Parathyroid adenoma (tissue), 2 donors: ENCODE measurements around the gene SMIM13.
A peak's percentile ranks its signal among the peaks of the same experiment; 100 is the strongest.

Experiments
- H2AFZ ChIP-seq: fragments of 300-600 bp; sonication (generic); one replicate; pipeline ENCODE4 v1.7.0; 2017; ENCODE audit warnings: antibody characterized with exemption, mild to moderate bottlenecking
- H3K27ac ChIP-seq: fragments of 300-600 bp; sonication (generic); one replicate; pipeline ENCODE4 v1.7.0; 2017
- H3K27me3 ChIP-seq: fragments of 300-600 bp; sonication (generic); one replicate; pipeline ENCODE4 v1.7.0; 2017; ENCODE audit warnings: low read length; ENCODE audit not compliant: control insufficient read depth, insufficient read depth
- H3K36me3 ChIP-seq: fragments of 300-600 bp; sonication (generic); one replicate; pipeline ENCODE4 v1.7.0; 2017; ENCODE audit warnings: low read length; ENCODE audit not compliant: control insufficient read depth, insufficient read depth
- H3K4me1 ChIP-seq: fragments of 300-600 bp; sonication (generic); one replicate; pipeline ENCODE4 v1.7.0; 2017; ENCODE audit warnings: control low read depth
- H3K4me2 ChIP-seq: fragments of 300-600 bp; sonication (generic); one replicate; pipeline ENCODE4 v1.7.0; 2017; ENCODE audit warnings: low read length
- H3K4me3 ChIP-seq: fragments of 300-600 bp; sonication (generic); one replicate; pipeline ENCODE4 v1.7.0; 2017; ENCODE audit warnings: low read depth, low read length
- H3K79me2 ChIP-seq: fragments of 300-600 bp; sonication (generic); one replicate; pipeline ENCODE4 v1.7.0; 2017; ENCODE audit warnings: control low read depth
- H3K9ac ChIP-seq: fragments of 300-600 bp; sonication (generic); one replicate; pipeline ENCODE4 v1.7.0; 2017; ENCODE audit warnings: mild to moderate bottlenecking
- H3K9me3 ChIP-seq: fragments of 300-600 bp; sonication (generic); one replicate; pipeline ENCODE4 v1.7.0; 2017; ENCODE audit warnings: low read length; ENCODE audit not compliant: control insufficient read depth
- TF ChIP-seq, protein P1 (sequence below): fragments of 300-600 bp; sonication (generic); IDR thresholded peaks from one replicate; pipeline ENCODE4 v1.7.0; 2017; ENCODE audit warnings: antibody characterized with exemption, mild to moderate bottlenecking
- donor health status: primary hyperparathyroidism.

The SMIM13 gene

DNA sequence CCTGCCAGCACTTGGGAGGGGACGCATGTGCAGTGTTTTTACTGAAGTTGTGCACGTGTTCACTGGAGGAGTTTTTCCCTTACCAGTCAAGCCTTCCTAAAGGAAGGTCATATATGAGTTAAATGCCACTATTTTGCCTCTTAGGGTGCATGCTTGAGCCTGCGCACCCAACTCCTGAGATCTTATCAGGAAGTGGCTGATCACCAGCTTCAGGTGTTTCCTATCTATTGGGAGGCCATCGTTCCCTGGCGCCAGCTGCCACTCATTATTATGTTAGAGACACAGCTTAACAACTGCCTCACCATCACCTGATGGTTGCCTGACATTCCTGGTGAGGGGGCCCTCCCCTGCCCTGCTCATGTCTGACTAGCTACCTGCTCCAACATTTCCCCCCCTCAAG is 9.4 kb downstream of the SMIM13 start:
- no peak overlapping the region for H3K4me3 ChIP-seq
- no peak overlapping the region for H3K4me2 ChIP-seq
- TF ChIP-seq, protein P1, sequence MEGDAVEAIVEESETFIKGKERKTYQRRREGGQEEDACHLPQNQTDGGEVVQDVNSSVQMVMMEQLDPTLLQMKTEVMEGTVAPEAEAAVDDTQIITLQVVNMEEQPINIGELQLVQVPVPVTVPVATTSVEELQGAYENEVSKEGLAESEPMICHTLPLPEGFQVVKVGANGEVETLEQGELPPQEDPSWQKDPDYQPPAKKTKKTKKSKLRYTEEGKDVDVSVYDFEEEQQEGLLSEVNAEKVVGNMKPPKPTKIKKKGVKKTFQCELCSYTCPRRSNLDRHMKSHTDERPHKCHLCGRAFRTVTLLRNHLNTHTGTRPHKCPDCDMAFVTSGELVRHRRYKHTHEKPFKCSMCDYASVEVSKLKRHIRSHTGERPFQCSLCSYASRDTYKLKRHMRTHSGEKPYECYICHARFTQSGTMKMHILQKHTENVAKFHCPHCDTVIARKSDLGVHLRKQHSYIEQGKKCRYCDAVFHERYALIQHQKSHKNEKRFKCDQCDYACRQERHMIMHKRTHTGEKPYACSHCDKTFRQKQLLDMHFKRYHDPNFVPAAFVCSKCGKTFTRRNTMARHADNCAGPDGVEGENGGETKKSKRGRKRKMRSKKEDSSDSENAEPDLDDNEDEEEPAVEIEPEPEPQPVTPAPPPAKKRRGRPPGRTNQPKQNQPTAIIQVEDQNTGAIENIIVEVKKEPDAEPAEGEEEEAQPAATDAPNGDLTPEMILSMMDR: no peak
- no peaks in the 10 kb centered on the region for H3K36me3 ChIP-seq
- H3K9me3 ChIP-seq: no peaks in the 10 kb centered on the region
- H3K79me2 ChIP-seq: peaks cover 77% of the 10 kb centered on the region
- no peak overlapping the region for H3K27ac ChIP-seq
- no peak overlapping the region for H2AFZ ChIP-seq
- no peaks in the 10 kb centered on the region for H3K27me3 ChIP-seq
- no peak overlapping the region for H3K9ac ChIP-seq
- peaks cover 11% of the 10 kb centered on the region for H3K4me1 ChIP-seq

DNA sequence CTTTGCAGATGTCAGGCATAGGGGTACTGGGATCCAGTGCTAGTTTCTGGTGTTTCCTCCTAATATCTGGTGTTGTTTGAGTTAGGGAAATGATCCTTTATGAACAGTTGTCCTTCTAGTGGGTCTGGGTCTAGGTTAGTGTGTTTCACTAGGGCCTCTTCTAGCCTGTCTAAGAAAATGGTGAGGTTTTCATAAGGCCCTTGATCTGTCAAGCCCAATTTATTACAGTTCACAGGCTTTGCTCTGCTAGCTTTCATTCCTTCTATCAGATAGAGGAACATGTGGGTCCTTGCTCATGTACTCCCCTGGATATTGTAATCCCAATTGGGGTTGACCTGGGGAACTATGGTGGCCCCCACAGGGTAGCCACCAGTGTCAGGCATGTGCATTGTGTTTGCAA is 15.1 kb downstream of the SMIM13 start:
- Histone ChIP-seq H3K4me1 (peaks cover 35% of the 10 kb centered on the region), H3K27me3 (no peaks in the 10 kb centered on the region), H3K79me2 (peaks cover 49% of the 10 kb centered on the region)

DNA sequence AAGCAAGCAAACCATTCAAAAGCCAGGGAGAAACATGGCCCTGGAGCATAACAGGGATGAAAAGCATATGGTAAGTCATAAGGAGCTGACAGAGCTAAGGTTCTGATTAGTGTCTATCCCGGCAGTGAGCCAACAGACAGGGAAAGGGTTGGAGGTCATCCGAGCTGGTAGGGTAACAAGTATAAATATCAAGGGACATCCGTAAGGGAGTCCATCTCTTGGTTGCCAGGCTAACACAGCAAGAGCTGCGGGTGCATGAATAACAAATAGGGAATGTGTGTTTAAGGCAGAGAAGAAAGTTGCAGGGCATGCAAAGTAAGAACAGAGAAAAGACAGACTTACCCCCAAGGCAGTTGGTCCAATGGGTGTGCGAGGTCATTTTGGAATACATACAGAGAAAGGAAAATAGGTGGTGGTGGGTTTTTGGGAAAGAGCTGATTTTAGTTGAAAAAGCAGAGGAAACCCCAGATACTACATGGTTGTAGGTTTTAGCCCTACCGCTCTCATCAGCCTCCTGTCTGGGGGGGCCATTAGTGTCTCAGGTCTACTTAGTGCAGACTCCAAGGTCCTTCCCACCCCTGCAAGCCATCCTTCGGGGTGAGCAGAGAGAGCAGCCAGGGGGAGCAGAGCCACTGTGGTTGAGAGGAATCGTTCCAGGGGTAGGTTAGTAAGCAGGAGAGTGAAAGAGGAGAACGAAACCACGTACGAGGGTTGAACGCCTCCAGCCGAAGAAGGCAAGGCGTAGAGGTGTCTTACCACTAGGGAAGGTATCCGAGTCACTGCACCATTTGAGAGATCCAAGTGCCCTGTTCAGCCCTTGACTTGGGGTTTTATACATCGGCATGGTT is 17.5 kb downstream of the SMIM13 start, which contains the start of gene ERVFRD-1:
Gene ERVFRD-1 (minus strand): TSS at position 805 of the 848 bp plus-strand sequence. CDS start 6,415 bp downstream, outside the sequence.
- no peaks in the 10 kb centered on the region for H3K9me3 ChIP-seq
- H3K4me1 ChIP-seq: peaks cover 30% of the 10 kb centered on the region
- H3K4me2 ChIP-seq: peak within 1 kb of the TSS; percentile 37
- no peaks in the 10 kb centered on the region for H3K27me3 ChIP-seq
- H2AFZ ChIP-seq: peak within 1 kb of the TSS; percentile 82
- H3K36me3 ChIP-seq: no peaks in the 10 kb centered on the region
- TF ChIP-seq, protein P1: no peak
- H3K27ac ChIP-seq: peak within 1 kb of the TSS; percentile 92
- peak within 1 kb of the TSS; percentile 40 for H3K9ac ChIP-seq
- H3K79me2 ChIP-seq: peaks cover 29% of the 10 kb centered on the region
- H3K4me3 ChIP-seq: peak within 1 kb of the TSS; percentile 25

More for the DNA sequence above, 15.1 kb downstream of the SMIM13 start:
- H3K9ac ChIP-seq: no peak overlapping the region
- no peak overlapping the region for H2AFZ ChIP-seq
- H3K4me3 ChIP-seq: no peak overlapping the region
- TF ChIP-seq, protein P1: no peak
- H3K4me2 ChIP-seq: no peak overlapping the region
- no peaks in the 10 kb centered on the region for H3K9me3 ChIP-seq
- H3K36me3 ChIP-seq: no peaks in the 10 kb centered on the region
- H3K27ac ChIP-seq: no peak overlapping the region

DNA sequence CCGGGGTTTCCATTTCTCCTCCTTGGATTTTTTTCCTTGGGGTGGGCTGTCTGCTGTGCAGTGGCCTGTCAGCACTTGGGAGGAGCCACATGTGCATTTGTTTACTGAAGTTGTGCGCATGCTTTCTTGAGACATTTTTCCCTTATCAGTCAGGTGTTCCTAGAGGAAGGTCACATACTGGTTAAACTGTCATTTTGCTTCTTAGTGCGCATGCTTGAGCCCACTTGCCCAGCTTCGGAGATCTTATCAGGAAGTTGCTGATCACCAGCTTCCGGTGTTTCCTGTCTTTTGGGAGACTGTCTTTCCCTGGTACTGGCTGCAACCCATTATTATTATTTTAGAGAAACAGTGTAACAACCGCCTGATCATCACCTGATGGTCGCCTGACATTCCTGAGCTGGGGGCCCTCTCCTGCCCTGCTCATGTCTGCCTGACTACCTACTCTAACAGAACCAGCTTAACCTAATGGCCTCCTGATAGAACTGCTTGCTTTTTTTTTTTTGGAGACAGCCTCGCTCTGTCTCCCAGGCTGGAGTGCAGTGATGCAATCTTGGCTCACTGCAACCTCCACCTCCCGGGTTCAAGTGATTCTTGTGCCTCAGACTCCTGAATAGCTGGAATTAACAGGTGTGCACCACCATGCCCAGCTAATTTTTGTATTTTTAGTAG is 18.3 kb downstream of the SMIM13 start:
- peaks cover 24% of the 10 kb centered on the region for H3K79me2 ChIP-seq
- no peaks in the 10 kb centered on the region for H3K9me3 ChIP-seq
- peak overlapping the region; percentile 37 for H3K4me2 ChIP-seq
- peak overlapping the region; percentile 25 for H3K4me3 ChIP-seq
- H3K27me3 ChIP-seq: no peaks in the 10 kb centered on the region
- H3K36me3 ChIP-seq: no peaks in the 10 kb centered on the region
- H3K27ac ChIP-seq: peak overlapping the region; percentile 92
- H3K4me1 ChIP-seq: peaks cover 26% of the 10 kb centered on the region
- TF ChIP-seq, protein P1: no peak
- no peak overlapping the region for H3K9ac ChIP-seq
- H2AFZ ChIP-seq: peak overlapping the region; percentile 82
